Stimulated activated CD4-positive, alpha-beta T cell treated with anti-CD3 and anti-CD28 coated beads, Interleukin-4, amount 100 ng/mL, for 4 hours (primary cell): ENCODE results near the gene OGFOD1.
"Not testable (repeated sequence)": the region's sequence is repeated elsewhere in the genome, so short reads cannot be mapped to it uniquely, and the experiment has no call there.

Experiments
- DNase-seq, 2 experiments: peaks; one replicate each; pipeline ENCODE4 v3.0.0-alpha.2; 2020

Gene OGFOD1

DNA sequence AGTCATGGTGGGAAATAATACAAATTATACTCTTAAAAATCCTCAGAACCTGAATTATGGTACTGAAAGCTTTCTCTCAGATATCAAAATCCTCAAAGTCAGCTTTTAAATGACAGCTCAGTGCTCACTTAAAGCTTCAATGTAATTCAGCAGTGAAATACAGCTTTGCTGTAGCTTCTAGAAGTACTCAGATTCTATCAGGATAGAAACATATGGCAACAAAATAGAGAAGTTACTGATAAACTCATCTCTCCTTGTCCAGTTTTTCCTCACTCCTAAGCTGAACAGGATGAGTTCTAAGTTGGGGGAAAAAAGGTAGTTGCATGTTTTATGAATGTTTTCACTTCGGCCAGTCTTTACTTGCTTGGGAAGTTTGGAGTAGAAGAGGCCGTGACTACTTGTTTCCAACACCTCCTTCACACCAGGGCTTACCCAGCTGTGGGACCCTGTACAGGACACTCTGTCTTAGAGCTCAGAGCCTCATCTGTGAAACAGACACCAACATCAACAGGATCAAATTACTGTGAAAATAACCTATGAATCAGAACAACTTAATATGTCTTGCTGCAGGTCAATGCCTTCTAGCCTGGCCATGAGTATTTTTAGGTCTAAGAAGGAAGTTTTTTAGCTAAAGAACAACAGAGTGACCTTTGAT is 30.2 kb downstream of the OGFOD1 start:
- DNase-seq = no peak

DNA sequence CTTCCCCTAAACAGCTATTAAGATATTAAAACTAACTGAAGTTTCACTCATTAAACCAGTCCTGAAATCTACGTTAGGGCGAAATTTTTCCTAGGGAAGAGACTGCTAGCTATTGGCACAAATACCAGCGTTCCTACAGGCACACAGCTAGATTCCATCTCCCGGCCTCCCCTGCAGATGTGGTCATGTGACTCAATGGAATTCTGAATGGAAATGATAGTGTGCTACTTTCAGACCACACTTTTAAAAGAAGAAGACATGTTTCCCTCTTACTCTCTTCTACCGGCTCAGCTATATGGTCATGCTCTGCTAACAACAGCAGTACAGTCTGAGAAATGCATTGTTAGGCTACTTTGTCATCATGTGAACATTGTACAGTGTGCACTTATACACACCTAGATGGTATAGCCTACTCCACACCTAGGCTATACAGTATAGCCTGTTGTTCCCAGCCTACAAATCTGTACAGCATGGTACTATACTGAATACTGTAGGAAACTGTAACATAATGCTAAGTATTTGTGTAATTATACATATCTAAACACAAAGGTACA is 31.4 kb downstream of the OGFOD1 start:
- no peak for DNase-seq

DNA sequence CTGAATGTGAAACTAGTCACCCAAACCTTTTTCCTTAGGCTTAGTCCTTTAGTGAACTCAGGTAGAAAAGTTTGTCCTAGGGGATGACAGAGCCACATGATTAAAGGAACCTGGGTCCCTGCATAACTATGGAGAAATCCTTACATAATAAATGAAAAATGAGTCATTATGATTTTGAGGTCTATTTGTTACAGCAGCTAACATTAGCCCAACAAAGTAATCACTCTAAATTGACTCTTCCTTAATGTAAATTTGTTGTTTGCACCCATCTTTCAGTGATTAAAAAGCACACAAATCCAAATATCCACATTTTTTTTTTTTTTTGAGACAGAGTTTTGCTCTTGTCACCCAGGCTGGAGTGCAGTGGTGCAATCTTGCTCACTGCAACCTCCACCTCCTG is 32.0 kb downstream of the OGFOD1 start:
- no peak for DNase-seq

DNA sequence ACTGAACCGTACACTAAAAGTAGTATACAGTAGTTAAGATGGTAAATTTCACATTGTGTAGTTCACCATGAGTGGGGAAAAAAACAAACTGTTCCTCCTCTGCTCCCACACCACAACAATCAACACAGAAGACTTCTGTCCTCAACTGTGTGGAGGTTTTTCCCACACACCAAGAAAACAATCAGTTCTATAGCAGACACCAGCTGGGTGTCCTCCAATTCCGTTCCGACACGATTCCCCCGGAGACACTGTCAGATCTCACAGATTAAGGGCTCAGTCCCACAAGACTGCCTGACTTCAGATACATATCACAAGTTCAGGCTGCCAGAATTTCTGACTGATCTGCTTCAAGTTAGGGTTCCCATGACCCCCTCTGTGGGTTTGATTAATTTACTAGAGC is 36.7 kb downstream of the OGFOD1 start:
- no peak for DNase-seq

DNA sequence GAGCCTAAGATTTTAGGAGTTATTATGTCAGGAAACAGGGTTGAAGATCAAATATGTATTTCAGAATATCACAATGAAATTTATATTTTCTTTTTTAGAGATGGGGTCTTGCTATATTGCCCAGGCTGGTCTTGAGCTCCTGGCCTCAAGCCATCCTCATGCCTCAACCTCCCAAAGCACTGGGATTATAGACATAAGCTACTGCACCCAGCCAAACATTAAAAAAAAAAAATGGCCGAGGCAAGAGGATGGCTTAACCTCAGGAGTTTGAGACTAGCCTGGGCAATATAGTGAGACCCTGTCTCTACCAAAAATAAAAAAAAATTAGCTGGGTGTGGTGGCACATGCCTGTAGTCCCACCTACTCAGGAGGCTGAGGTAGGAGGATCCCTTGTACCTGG is 37.5 kb downstream of the OGFOD1 start:
- DNase-seq = not testable (repeated sequence)

DNA sequence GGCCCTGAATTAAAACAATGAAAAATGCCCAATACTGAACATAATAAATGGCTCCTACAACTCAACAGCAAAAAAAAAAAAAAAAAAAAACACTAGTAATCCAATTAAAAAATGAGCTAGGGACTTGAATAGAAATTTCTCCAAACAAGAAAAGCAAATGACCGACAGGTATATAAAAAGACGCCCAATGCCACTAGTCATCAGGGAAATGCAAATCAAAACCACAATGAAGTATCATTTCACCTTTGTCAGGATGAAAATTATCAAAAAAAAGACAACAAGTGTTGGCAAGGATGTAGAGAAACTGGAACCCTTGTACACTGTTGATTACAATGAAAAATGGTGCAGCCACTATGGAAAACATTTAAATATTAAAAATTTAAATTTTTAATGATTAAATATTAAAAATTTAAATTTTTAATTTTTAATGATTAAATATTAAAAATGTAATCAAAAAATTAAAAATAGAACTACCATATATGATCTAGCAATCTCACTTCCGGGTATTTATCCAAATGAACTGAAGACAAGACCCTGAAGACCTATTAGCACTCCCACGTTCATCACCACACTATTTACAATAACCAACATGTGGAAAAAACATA is 40.4 kb downstream of the OGFOD1 start:
- DNase-seq = no peak

DNA sequence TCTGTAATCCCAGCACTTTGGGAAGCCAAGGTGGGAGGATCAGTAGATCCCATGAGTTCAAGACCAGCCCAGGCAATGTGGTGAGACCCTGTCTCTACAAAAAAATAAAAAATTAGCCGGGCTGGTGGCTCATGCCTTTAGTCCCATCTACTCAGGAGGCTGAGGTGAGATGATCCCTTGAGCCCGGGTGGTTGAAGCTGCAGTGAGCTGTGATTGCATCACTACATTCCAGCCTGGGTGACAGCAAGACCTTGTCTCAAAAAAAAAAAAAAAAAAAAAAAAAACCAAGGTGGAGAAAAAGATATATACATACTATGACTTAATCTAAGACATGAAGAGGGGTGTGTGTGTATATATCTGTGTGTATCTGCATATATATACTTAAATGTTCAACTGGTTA is 41.8 kb downstream of the OGFOD1 start:
- no peak for DNase-seq

DNA sequence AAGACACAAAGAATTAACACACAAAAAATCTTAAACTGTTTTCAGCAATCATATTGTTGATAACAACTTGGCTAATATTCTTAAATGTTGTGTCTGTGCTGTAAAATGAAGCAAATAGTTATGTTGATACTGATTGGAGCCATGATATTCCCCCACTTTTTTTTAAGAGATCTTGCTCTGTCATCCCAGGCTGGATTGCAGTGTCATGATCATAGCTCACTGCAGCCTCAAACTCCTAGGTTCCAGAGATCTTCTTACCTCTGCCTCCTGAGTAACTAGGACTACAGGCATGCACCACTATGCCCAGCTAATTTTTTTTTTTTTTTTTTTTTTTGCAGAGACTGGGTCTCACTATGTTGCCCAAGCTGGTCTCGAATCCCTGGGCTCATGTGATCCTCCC is 42.5 kb downstream of the OGFOD1 start:
- DNase-seq = no peak

DNA sequence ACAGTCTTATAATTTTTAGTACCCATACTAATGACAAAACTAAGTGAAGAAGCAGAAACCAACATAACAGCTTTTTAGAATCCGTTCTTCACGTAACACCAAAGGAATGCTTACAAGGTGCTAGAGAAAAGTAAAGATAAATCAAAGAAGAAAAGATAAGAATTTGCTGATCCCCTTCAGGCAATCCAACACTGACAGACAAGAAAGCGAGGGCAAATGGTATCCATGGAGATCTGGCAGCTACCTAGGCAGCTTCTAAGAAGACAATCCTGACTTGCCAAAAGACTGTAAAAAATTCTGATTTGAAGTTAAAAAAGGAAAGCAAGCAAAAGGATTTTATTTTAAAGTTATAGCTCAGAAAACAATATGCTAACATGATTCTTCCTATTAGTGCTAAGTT is 53.8 kb downstream of the OGFOD1 start:
- no peak for DNase-seq

DNA sequence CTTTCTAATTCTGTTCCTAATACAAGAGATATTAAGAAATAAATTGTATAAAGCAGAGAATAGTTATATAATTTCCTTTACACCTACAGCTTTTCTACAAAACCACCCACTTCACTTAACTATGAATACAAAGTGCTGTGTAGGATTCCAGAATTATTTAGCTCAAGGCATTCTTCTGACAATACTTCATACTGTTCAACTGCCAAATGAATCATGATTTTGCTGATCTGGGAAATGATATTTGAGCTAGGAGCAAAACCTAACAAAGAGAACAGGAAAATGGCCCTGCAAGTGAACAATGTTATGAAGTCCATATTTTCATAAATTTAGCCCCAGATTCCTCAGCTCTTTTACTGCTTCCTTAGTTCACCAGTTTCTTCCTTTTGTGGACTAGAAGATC is 55.6 kb downstream of the OGFOD1 start:
- DNase-seq = no peak

DNA sequence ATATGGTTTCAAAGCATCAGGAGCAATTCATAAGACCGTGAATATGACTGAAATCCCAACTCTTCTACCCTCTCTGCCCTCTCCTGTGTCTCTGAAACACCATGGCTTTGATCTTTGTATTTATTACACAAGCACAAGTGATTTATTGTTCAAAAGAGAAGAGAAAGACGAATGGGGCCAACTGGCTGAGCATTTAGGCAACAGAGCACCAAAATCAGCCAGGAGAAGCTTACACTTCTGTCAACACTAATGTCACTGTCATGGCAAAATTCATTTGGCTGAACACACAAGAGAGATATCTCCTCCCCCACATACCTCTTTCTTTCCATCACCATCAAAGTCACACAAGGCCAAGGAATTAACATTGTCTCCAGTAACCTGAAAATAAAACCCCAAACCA is 59.2 kb downstream of the OGFOD1 start:
- DNase-seq = no peak

DNA sequence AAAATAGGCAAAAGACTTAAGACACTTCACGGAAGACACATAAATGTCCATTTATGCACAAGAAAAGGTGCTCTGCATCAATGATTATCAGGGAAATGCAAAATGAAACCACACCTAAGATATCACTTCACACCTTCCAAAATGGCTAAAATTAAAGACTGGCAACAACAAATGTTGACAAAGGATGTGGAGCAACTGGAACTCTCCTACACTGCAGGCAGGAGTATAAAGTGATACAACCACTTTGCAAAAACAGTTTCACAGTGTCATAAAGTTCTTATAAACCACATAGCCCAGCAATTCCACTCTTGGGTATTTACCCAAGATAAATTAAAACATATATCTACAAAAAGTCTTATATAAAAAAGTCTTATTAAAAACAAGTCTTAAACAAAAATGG is 60.7 kb downstream of the OGFOD1 start:
- DNase-seq = no peak

DNA sequence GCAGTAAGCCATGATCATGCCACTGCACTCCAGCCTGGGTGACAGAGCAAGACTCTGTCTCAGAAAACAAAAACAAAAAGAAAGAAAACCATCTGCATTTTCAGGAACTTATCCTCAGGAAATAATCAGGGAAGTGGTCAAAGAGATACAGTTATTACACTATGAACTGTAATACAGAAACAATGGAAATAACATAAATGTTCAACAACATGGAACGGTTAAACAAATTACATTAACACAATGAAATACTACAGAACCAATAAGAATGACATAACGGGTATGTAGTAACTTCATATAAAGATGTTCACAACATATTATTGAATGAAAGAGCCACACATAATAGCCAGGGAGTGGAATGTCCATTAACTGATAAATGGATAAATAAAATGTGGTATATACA is 61.7 kb downstream of the OGFOD1 start:
- DNase-seq = no peak

DNA sequence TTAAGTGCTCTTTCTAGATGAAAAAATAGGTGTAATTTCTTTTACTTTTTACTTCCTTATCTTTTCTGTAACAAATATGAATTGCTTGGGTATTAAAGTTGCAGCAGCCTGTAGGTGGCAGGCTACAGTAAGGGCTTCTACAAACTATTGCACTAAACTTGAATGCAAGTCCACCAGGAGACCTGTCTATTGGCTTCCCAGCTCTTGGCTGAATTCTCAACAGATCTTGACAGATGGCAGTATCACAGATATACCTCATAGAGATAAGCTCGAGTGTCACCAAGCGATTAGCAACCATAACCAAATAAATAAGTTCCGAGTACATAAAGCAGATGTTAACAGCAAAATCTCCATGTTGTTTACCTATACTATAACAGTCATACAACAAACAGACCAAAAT is 62.6 kb downstream of the OGFOD1 start:
- peak; percentile 7 to 41 for DNase-seq

DNA sequence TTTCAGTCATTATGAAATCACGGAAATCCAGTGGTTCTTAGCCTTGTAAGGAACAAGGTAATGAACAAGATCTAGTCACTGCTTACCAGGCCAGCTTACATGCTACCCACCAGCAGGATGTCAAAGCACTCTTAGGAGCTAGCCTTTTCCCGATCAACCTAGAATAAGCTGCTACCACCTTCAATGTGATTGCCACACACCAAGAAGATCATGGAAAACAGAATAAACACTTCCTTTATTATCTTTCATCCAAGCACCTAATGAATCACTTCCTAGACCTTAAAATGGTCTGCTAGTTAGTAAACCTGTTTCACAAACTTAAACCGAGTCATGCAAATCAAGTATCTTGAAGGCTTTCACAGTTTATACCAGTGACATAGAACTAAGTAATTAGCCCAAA is 63.5 kb downstream of the OGFOD1 start:
- DNase-seq = no peak

DNA sequence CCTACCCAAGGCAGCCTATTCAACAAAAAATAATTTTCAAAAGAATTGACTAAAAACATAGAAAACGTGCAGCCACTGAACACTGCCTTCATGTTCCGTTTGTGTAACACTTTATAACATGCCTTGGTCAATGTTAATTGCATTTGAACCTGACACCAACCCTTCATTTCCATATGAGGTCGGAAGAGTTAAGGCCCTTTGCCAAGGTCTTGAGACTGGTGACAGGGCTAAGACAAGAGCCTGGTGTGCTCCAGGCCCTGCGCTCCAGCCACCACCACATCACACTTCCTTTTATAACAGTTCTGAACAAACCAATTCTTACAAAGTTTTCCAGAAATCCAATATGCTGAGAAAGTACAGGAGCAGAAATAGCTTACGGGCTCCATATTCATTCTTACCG is 64.3 kb downstream of the OGFOD1 start:
- DNase-seq = no peak

DNA sequence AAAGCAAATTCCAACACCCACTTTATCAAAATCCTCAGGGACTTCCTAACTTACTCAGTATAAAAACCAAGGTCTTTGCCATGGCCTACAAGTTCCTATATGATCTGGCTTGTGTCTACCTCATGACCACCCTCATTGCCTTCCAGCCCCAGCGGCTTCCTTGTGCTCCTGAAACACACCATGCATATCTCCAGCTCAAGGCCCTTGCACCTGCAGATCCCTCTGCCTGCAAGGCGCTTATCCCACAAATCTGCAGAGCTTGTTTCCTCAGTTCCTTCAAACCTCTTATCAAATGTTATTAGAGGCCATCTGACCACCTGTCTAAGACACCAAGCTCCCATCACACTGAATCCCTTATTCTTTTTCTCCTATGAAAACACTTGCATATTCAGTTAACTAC is 65.9 kb downstream of the OGFOD1 start:
- no peak for DNase-seq

DNA sequence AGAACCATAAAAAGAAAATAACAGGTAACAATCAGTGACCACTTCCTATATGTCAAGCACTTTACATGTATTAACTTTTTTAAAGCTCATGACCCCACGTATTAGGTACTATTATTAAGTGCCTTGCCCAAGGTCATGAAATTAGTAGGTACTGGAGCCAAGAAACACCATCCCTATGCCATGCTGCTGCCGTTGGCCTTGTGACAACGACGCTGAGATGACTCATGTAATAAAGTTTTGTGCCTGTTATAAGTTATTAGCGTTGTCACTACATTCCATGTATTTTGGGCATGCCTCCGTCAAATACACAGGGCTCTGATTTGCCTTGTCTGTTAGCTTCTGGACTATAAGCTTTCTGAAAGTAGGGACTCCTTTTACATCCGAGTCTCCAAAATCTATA is 67.1 kb downstream of the OGFOD1 start:
- no peak for DNase-seq

DNA sequence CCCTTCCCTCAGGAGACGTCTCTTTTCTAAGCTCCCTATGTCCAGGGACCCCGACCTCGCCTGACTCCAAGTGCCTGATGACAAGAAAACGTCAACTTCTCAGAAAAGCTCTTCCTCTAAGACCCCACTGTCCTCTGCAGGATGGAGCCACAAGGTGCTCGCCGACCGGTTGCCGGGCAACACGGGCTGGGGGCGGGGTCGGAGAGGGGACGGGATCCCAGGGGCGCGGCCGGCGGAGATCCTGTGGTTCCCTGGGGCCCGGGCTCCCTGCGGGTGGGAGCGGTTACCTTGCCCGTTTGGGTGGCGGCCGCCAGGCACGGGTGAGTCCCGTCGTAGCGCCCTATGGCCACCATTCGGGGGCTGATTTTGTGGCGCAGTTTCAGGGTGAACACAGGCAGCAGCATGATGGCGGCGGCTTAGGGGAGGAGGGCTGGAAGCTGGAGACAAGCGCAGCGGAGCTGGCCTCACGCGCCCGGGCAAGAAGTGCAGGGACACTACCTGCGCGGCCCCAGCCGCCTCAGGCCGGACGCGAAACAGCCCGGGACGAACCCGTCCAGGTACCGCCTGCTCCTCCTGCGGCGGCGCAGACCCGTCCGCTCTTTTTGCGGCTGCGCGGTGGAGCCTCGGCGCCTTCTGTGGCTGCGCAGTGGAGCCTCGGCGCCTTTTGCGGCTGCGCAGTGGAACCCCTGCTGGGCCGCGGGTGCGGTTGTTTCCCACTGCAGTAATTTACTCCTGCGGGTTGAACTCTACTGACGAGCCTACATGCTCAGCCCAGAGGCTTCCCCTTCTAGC is 68.3 kb downstream of the OGFOD1 start, which contains the start of gene BBS2:
Gene BBS2 (minus strand): TSS at position 566 of the 792 bp plus-strand sequence. CDS start 162 bp downstream, at position 404.
- peak; percentile 90 to 92 for DNase-seq

DNA sequence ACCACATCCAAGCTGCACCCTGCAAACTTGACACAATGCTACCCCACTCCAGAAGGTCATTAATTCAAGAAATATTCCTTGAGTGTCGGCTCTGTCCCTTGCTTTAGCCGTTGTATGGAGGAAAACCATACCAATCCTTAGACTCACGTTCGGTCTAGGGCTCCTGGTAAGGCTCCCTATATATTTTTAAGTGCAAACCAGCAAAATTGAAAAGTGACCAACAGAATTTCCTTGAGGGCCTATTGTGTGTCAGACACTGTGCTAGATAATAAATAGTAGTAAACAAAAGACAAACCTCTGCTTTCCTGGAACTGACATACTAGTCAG is 68.9 kb downstream of the OGFOD1 start:
- DNase-seq = no peak

DNA sequence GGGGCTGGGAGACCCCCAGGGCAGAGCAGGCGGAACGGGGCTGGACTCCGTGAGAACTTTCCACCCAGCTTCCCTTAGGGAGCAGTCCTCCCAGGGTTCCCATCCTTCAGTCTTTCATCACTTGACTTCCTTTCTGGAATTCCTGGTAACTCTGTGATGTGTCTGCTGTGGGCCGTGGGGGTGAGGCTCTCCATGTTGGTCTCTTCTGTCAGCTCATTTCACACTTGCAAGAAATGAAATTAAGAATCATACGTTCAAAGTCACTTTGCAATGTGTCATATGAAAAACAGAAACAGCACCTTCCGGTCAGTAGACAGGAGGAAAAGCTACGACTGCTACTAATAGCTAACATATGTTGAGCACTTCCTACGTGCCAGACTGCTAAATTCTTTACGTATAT is 73.9 kb downstream of the OGFOD1 start:
- DNase-seq = no peak
